Left ventricle myocardium inferior (tissue), 1 donor: ENCODE measurements around the gene NFIA. TPM values are rescaled to one million over a fixed set of nuclear protein-coding genes. Genes with fewer than 3 reads are reported as not detected.

Experiments used
- DNase-seq: peaks from one replicate; pipeline ENCODE4 v3.0.0-alpha.2; 2020
- H3K27ac ChIP-seq: fragments of 200-600 bp; replicated peaks from 2 replicates; pipeline ENCODE4 v1.8.0; 2021
- H3K27me3 ChIP-seq: fragments of 200-600 bp; 2 replicates; pipeline ENCODE4 v1.8.0; 2021; ENCODE audit warnings: low read depth
- H3K36me3 ChIP-seq: fragments of 200-600 bp; 2 replicates; pipeline ENCODE4 v1.8.0; 2021
- H3K4me1 ChIP-seq: fragments of 200-600 bp; 2 replicates; pipeline ENCODE4 v1.8.0; 2021
- H3K4me3 ChIP-seq: fragments of 200-600 bp; 2 replicates; pipeline ENCODE4 v1.8.0; 2021; ENCODE audit warnings: mild to moderate bottlenecking, moderate library complexity
- H3K9me3 ChIP-seq: fragments of 200-600 bp; replicated peaks from 2 replicates; pipeline ENCODE4 v1.8.0; 2021
- CTCF ChIP-seq: fragments of 200-600 bp; IDR thresholded peaks from 2 replicates; pipeline ENCODE4 v1.8.0; 2021; ENCODE audit warnings: antibody characterized with exemption, mild to moderate bottlenecking, borderline replicate concordance
- intact Hi-C: fragments of 100-400 bp; cut with micrococcal nuclease; formaldehyde crosslinking; loops from one replicate; pipeline ENCODE4 v1.11.0; 2022
- total RNA-seq: library from RNA; stranded (reverse); fragmentation: NEBNext Ultra II Directional; extraction: Animal tissue kit (Norgen Biotek cat#: 25700); gene quantifications from one replicate; pipeline ENCODE4 v1.2.1, GENCODE V29; 2021
- donor health status: DM: no; HTN: yes; CAD: no; lungs with severe emphysema.

NFIA gene
- total RNA-seq, 1 donor from 2014 or later: 90.2 TPM

- no peaks in the 10 kb centered on the region for H3K36me3 ChIP-seq
- no peak for DNase-seq
- no peak for TF ChIP-seq CTCF
- no peak overlapping the region for H3K4me3 ChIP-seq
- no peaks in the 10 kb centered on the region for H3K9me3 ChIP-seq
- peaks cover 36% of the 10 kb centered on the region for H3K4me1 ChIP-seq
- intact Hi-C loops: no loop called here
- H3K27ac ChIP-seq: no peak overlapping the region
- no peaks in the 10 kb centered on the region for H3K27me3 ChIP-seq
Observed at GRCh38 chr1:61234587-61234919, 152.2 kb downstream of the NFIA start.

- DNase-seq: no peak
- Histone ChIP-seq H3K27me3 (no peaks in the 10 kb centered on the region), H3K36me3 (no peaks in the 10 kb centered on the region), H3K9me3 (no peaks in the 10 kb centered on the region), H3K4me3 (no peak overlapping the region), H3K4me1 (peaks cover 57% of the 10 kb centered on the region), H3K27ac (no peak overlapping the region)
- TF ChIP-seq CTCF: no peak
- intact Hi-C loops: no loop called here
Observed at GRCh38 chr1:61237147-61237546, 154.8 kb downstream of the NFIA start.

GRCh38 chr1:61237659-61238358, 155.4 kb downstream of the NFIA start:
- Histone ChIP-seq H3K4me3 (no peak overlapping the region), H3K27ac (no peak overlapping the region)
- intact Hi-C loops: no loop called here

GRCh38 chr1:61238359-61238665, 156.0 kb downstream of the NFIA start:
- no peaks in the 10 kb centered on the region for H3K36me3 ChIP-seq
- intact Hi-C loops: no loop called here
- no peak for DNase-seq
- H3K4me3 ChIP-seq: no peak overlapping the region
- H3K27me3 ChIP-seq: no peaks in the 10 kb centered on the region
- H3K27ac ChIP-seq: peak overlapping the region; percentile 14
- TF ChIP-seq CTCF: no peak
- no peaks in the 10 kb centered on the region for H3K9me3 ChIP-seq
- H3K4me1 ChIP-seq: peaks cover 57% of the 10 kb centered on the region

More at GRCh38 chr1:61237659-61238358, 155.4 kb downstream of the NFIA start:
- no peaks in the 10 kb centered on the region for H3K36me3 ChIP-seq
- no peaks in the 10 kb centered on the region for H3K9me3 ChIP-seq
- peaks cover 57% of the 10 kb centered on the region for H3K4me1 ChIP-seq
- TF ChIP-seq CTCF: no peak
- DNase-seq: no peak
- H3K27me3 ChIP-seq: no peaks in the 10 kb centered on the region

GRCh38 chr1:61240878-61241277, 158.5 kb downstream of the NFIA start:
- Histone ChIP-seq H3K27ac (peak overlapping the region; percentile 87), H3K27me3 (no peaks in the 10 kb centered on the region), H3K4me3 (peak overlapping the region; percentile 48), H3K4me1 (peaks cover 72% of the 10 kb centered on the region), H3K9me3 (no peaks in the 10 kb centered on the region), H3K36me3 (no peaks in the 10 kb centered on the region)
- no peak for DNase-seq
- intact Hi-C loops: no loop called here
- no peak for TF ChIP-seq CTCF
